ENCODE measurements around the gene CDYL.
A peak's percentile ranks its signal among the peaks of the same experiment; 100 is the strongest.
"Not testable (repeated sequence)": the region's sequence is repeated elsewhere in the genome, so short reads cannot be mapped to it uniquely, and the experiment has no call there.

The CDYL gene

GRCh38 chr6:4828187-4828698 is 52.0 kb downstream of the CDYL start:
- no peak overlapping the region for H3K4me3 ChIP-seq (ENCODE audit: low read length)
- no peak for DNase-seq (ENCODE audit: low read depth)
- TF ChIP-seq, protein P1, sequence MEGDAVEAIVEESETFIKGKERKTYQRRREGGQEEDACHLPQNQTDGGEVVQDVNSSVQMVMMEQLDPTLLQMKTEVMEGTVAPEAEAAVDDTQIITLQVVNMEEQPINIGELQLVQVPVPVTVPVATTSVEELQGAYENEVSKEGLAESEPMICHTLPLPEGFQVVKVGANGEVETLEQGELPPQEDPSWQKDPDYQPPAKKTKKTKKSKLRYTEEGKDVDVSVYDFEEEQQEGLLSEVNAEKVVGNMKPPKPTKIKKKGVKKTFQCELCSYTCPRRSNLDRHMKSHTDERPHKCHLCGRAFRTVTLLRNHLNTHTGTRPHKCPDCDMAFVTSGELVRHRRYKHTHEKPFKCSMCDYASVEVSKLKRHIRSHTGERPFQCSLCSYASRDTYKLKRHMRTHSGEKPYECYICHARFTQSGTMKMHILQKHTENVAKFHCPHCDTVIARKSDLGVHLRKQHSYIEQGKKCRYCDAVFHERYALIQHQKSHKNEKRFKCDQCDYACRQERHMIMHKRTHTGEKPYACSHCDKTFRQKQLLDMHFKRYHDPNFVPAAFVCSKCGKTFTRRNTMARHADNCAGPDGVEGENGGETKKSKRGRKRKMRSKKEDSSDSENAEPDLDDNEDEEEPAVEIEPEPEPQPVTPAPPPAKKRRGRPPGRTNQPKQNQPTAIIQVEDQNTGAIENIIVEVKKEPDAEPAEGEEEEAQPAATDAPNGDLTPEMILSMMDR (conservative IDR thresholded peaks at IDR 0.05; ENCODE audit: low read depth, low read length) = no peak

- no peak overlapping the region for H3K4me3 ChIP-seq (ENCODE audit: low read length)
- TF ChIP-seq, protein P1 (conservative IDR thresholded peaks at IDR 0.05; ENCODE audit: low read depth, low read length) = no peak
- DNase-seq (ENCODE audit: low read depth) = no peak
Observed at GRCh38 chr6:4829089-4829488, 52.9 kb downstream of the CDYL start.

- H3K4me3 ChIP-seq (ENCODE audit: low read length) = not testable (repeated sequence)
Observed at GRCh38 chr6:4835540-4835939, 59.3 kb downstream of the CDYL start.

DNA sequence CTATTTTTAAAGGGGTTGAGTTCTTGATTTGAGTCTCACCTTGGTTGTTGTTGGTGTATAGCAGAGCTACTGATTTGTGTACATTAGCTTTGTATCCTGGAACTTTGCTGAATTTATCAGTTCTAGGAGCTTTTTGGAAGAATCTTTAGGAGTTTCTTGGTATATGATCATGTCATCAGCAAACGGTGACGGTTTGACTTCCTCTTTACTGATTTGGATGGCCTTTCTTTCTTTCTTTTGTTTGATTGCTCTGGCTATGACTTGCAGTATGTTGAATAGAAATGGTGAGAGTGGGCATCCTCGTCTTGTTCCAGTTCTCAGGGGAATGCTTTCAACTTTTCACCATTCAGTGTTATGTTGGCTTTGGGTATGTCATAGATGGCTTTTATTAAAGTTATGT is 64.0 kb downstream of the CDYL start:
- TF ChIP-seq, protein P1 (conservative IDR thresholded peaks at IDR 0.05; ENCODE audit: low read depth, low read length) = no peak
- H3K4me3 ChIP-seq (ENCODE audit: low read length) = no peak overlapping the region
- no peak for DNase-seq (ENCODE audit: low read depth)

More at GRCh38 chr6:4835540-4835939, 59.3 kb downstream of the CDYL start:
- DNase-seq (ENCODE audit: low read depth) = not testable (repeated sequence)

GRCh38 chr6:4844108-4844507 is 67.9 kb downstream of the CDYL start:
- TF ChIP-seq, protein P1 (conservative IDR thresholded peaks at IDR 0.05; ENCODE audit: low read depth, low read length) = peak; percentile 36
- DNase-seq (ENCODE audit: low read depth) = no peak
- H3K4me3 ChIP-seq (ENCODE audit: low read length) = no peak overlapping the region

GRCh38 chr6:4846387-4846786 is 70.2 kb downstream of the CDYL start:
- TF ChIP-seq, protein P1 (conservative IDR thresholded peaks at IDR 0.05; ENCODE audit: low read depth, low read length) = no peak
- no peak for DNase-seq (ENCODE audit: low read depth)
- H3K4me3 ChIP-seq (ENCODE audit: low read length) = no peak overlapping the region

GRCh38 chr6:4848382-4849068 is 72.3 kb downstream of the CDYL start:
- no peak for DNase-seq (ENCODE audit: low read depth)
- no peak overlapping the region for H3K4me3 ChIP-seq (ENCODE audit: low read length)
- TF ChIP-seq, protein P1 (conservative IDR thresholded peaks at IDR 0.05; ENCODE audit: low read depth, low read length) = peak; percentile 51

All from retinal pigment epithelial cell (primary cell).